AG20443 (cell line): ENCODE measurements around the gene HTD2.

Source experiments
- DNase-seq: peaks from one replicate; pipeline ENCODE4 v3.0.0; 2012; ENCODE audit warnings: low spot score, mixed read lengths

The HTD2 gene

DNA sequence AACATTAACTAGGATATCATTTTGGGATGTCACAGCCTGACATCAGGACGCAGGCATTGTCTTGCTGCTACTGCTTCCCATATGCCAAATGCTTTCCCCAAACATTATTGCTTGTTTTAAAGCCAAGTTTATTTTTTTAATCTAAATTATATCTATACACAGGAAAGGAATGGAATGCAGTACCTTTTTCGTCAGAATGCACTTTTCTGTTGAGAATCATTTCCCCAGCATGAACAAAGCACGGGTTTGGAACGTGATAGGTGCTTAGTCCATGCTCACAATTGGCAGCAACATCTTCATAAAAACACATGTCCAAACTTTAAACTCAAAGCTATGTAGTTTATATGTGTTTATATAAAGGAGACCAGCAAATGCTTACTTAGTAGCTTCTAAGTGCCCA, 52.5 kb downstream of the HTD2 start:
- DNase-seq, result no peak

- DNase-seq, result no peak
Observed at GRCh38 chr3:58359621-58360020, 53.3 kb downstream of the HTD2 start.

GRCh38 chr3:58361866-58362265, 55.5 kb downstream of the HTD2 start:
- no peak for DNase-seq

GRCh38 chr3:58366699-58367098, 60.4 kb downstream of the HTD2 start:
- DNase-seq, result no peak

- DNase-seq, result no peak
Observed at GRCh38 chr3:58369038-58369437, 62.7 kb downstream of the HTD2 start.
